ENCODE measurements around the gene ELP6.

GRCh38 chr3:47475029-47475569 lies 38.4 kb downstream of the ELP6 start:
- TF ChIP-seq, protein P1, sequence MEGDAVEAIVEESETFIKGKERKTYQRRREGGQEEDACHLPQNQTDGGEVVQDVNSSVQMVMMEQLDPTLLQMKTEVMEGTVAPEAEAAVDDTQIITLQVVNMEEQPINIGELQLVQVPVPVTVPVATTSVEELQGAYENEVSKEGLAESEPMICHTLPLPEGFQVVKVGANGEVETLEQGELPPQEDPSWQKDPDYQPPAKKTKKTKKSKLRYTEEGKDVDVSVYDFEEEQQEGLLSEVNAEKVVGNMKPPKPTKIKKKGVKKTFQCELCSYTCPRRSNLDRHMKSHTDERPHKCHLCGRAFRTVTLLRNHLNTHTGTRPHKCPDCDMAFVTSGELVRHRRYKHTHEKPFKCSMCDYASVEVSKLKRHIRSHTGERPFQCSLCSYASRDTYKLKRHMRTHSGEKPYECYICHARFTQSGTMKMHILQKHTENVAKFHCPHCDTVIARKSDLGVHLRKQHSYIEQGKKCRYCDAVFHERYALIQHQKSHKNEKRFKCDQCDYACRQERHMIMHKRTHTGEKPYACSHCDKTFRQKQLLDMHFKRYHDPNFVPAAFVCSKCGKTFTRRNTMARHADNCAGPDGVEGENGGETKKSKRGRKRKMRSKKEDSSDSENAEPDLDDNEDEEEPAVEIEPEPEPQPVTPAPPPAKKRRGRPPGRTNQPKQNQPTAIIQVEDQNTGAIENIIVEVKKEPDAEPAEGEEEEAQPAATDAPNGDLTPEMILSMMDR (conservative IDR thresholded peaks at IDR 0.05; ENCODE audit: low read depth in 2 of 2) = no peak
- TF ChIP-seq, protein P2, sequence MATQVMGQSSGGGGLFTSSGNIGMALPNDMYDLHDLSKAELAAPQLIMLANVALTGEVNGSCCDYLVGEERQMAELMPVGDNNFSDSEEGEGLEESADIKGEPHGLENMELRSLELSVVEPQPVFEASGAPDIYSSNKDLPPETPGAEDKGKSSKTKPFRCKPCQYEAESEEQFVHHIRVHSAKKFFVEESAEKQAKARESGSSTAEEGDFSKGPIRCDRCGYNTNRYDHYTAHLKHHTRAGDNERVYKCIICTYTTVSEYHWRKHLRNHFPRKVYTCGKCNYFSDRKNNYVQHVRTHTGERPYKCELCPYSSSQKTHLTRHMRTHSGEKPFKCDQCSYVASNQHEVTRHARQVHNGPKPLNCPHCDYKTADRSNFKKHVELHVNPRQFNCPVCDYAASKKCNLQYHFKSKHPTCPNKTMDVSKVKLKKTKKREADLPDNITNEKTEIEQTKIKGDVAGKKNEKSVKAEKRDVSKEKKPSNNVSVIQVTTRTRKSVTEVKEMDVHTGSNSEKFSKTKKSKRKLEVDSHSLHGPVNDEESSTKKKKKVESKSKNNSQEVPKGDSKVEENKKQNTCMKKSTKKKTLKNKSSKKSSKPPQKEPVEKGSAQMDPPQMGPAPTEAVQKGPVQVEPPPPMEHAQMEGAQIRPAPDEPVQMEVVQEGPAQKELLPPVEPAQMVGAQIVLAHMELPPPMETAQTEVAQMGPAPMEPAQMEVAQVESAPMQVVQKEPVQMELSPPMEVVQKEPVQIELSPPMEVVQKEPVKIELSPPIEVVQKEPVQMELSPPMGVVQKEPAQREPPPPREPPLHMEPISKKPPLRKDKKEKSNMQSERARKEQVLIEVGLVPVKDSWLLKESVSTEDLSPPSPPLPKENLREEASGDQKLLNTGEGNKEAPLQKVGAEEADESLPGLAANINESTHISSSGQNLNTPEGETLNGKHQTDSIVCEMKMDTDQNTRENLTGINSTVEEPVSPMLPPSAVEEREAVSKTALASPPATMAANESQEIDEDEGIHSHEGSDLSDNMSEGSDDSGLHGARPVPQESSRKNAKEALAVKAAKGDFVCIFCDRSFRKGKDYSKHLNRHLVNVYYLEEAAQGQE (IDR thresholded peaks at IDR 0.05; ENCODE audit: unreplicated experiment) = no peak
- TF ChIP-seq CREB1 (CRISPR knock-in tag; IDR thresholded peaks at IDR 0.05; ENCODE audit: low read depth) = no peak
- TF ChIP-seq POLR2AphosphoS5 (IDR thresholded peaks at IDR 0.05; ENCODE audit: low read depth) = no peak
- no peak for TF ChIP-seq EZH2 (IDR thresholded peaks at IDR 0.05; ENCODE audit: low read depth, unreplicated experiment)
- TF ChIP-seq ZNF114 (CRISPR knock-in tag; IDR thresholded peaks at IDR 0.05) = no peak
- no peak for TF ChIP-seq EZH2phosphoT487 (IDR thresholded peaks at IDR 0.05; ENCODE audit: unreplicated experiment)
- TF ChIP-seq JUNB (IDR thresholded peaks at IDR 0.05; ENCODE audit: unreplicated experiment) = no peak

Data from GM23338 (cell line).